H1 (cell line): Measurements from ENCODE around the gene ADARB2. TPM values are rescaled to one million over a fixed set of nuclear protein-coding genes. Genes with fewer than 3 reads are reported as not detected.

ENCODE experiments used
- CTCF ChIA-PET: fragments of 300-600 bp; sonication (Branson Sonifier 250); formaldehyde crosslinking; loops from one replicate; lab custom pipeline; 2021; ENCODE audit not compliant: partially characterized antibody; lab: Charles Lee
- POLR2A ChIA-PET: fragments of 300-600 bp; sonication (Branson Sonifier 250); formaldehyde crosslinking; loops from one replicate; lab custom pipeline; 2021; ENCODE audit warnings: inconsistent platforms; ENCODE audit not compliant: partially characterized antibody; lab: Charles Lee
- DNase-seq, 2 experiments: peaks; one replicate each; pipeline versions ENCODE4 v3.0.0 to v3.0.0-alpha.2; 2010 to 2022; ENCODE audit warnings: low spot score in 2 of 2, low read depth in 1 of 2, mixed read lengths in 1 of 2
- FAIRE-seq: peaks from 2 replicates; lab custom pipeline; 2011; peaks lifted over from hg19 to GRCh38; lab: Jason Lieb, UNC
- H2AFZ ChIP-seq: 2 replicates; pipeline ENCODE4 v1.8.1; 2012; ENCODE audit warnings: low read length, inconsistent platforms
- H2AK5ac ChIP-seq: 2 replicates; pipeline ENCODE4 v1.6.1; 2013; ENCODE audit warnings: low read depth, low read length
- H2BK120ac ChIP-seq: replicated peaks from 2 replicates; pipeline ENCODE3; 2013; ENCODE audit warnings: low read depth, low read length, inconsistent platforms
- H2BK12ac ChIP-seq: 2 replicates; pipeline ENCODE4 v1.6.1; 2013; ENCODE audit warnings: low read depth, low read length
- H2BK15ac ChIP-seq: 2 replicates; pipeline ENCODE4 v1.6.1; 2013; ENCODE audit warnings: low read length
- H2BK20ac ChIP-seq: 2 replicates; pipeline ENCODE4 v1.6.1; 2013; ENCODE audit warnings: low read length
- H2BK5ac ChIP-seq: 2 replicates; pipeline ENCODE4 v1.6.1; 2013; ENCODE audit warnings: low read depth, low read length
- H3K14ac ChIP-seq: 2 replicates; pipeline ENCODE4 v1.6.1; 2013; ENCODE audit warnings: inconsistent platforms; ENCODE audit not compliant: insufficient read length
- H3K18ac ChIP-seq: 2 replicates; pipeline ENCODE4 v1.6.1; 2013; ENCODE audit warnings: low read length; ENCODE audit errors: extremely low read depth
- H3K23ac ChIP-seq: 2 replicates; pipeline ENCODE4 v1.6.1; 2013; ENCODE audit warnings: inconsistent platforms; ENCODE audit not compliant: insufficient read length
- H3K23me2 ChIP-seq: 2 replicates; pipeline ENCODE4 v1.6.1; 2013; ENCODE audit warnings: low read depth, low read length
- H3K27ac ChIP-seq: 2 replicates; pipeline ENCODE4 v1.6.1; 2011; ENCODE audit warnings: low read depth, low read length, inconsistent platforms
- H3K27me3 ChIP-seq, 4 experiments: replicated peaks in 1 of 4; 1 replicate in 1 of 4; 2 replicates in 3 of 4; pipeline versions ENCODE4 v1.6.1 to v1.8.1; 2011 to 2013; ENCODE audit warnings: low read length in 3 of 4, mild to moderate bottlenecking in 3 of 4, inconsistent platforms in 2 of 4, mixed read lengths in 2 of 4, moderate library complexity in 1 of 4; ENCODE audit not compliant: control insufficient read depth in 3 of 4, insufficient read depth in 3 of 4; ENCODE audit errors: extremely low read depth in 1 of 4
- H3K36me3 ChIP-seq, 4 experiments: 2 replicates each; pipeline versions ENCODE4 v1.6.1 to v1.8.1; 2011 to 2013; ENCODE audit warnings: mild to moderate bottlenecking in 4 of 4, low read length in 3 of 4, moderate library complexity in 2 of 4, control low read depth in 1 of 4, inconsistent platforms in 1 of 4; ENCODE audit not compliant: insufficient read depth in 4 of 4, control insufficient read depth in 2 of 4
- H3K4ac ChIP-seq: replicated peaks from 2 replicates; pipeline ENCODE3; 2013; ENCODE audit warnings: low read length, low read depth, mixed read lengths, inconsistent platforms; ENCODE audit not compliant: insufficient read length
- H3K4me1 ChIP-seq, 4 experiments: replicated peaks in 1 of 4; 1 replicate in 1 of 4; 2 replicates in 3 of 4; pipeline versions ENCODE4 v1.6.1 to v1.8.1; 2011 to 2013; ENCODE audit warnings: low read length in 3 of 4, inconsistent platforms in 2 of 4, mixed read lengths in 1 of 4; ENCODE audit not compliant: insufficient read depth in 4 of 4, control insufficient read depth in 3 of 4
- H3K4me2 ChIP-seq, 2 experiments: 2 replicates each; pipeline versions ENCODE4 v1.6.1 to v1.8.1; 2011 to 2013; ENCODE audit warnings: low read depth in 2 of 2, low read length in 2 of 2, control low read depth in 1 of 2, inconsistent platforms in 1 of 2, mild to moderate bottlenecking in 1 of 2; ENCODE audit not compliant: insufficient read depth in 1 of 2
- H3K4me3 ChIP-seq, 4 experiments: fragments of 200-600, 300-600 bp in 1 of 4; sonication (generic), shearing (Covaris generic), sonication (Bioruptor Twin) in 1 of 4; 2 replicates each; pipeline versions ENCODE4 v1.5.1 to v1.8.1; 2011 to 2016; ENCODE audit warnings: low read length in 4 of 4, low read depth in 3 of 4, control low read depth in 2 of 4, inconsistent platforms in 2 of 4, mild to moderate bottlenecking in 2 of 4, mixed read lengths in 1 of 4, moderate library complexity in 1 of 4; ENCODE audit not compliant: insufficient read depth in 2 of 4; ENCODE audit errors: extremely low read depth in 1 of 4
- H3K56ac ChIP-seq: replicated peaks from 2 replicates; pipeline ENCODE3; 2013; ENCODE audit warnings: low read depth, mild to moderate bottlenecking, mixed read lengths, low read length, inconsistent platforms; ENCODE audit not compliant: insufficient read length
- H3K79me1 ChIP-seq: 2 replicates; pipeline ENCODE4 v1.6.1; 2013; ENCODE audit warnings: low read depth, low read length, control low read depth
- H3K79me2 ChIP-seq, 2 experiments: 2 replicates each; pipeline versions ENCODE4 v1.6.1 to v1.8.1; 2012 to 2013; ENCODE audit warnings: low read length in 2 of 2, mild to moderate bottlenecking in 2 of 2, inconsistent platforms in 1 of 2; ENCODE audit not compliant: insufficient read depth in 2 of 2, control insufficient read depth in 1 of 2
- H3K9ac ChIP-seq, 4 experiments: replicated peaks in 1 of 4; 1 replicate in 1 of 4; 2 replicates in 3 of 4; pipeline versions ENCODE4 v1.6.1 to v1.8.1; 2011 to 2013; ENCODE audit warnings: low read depth in 3 of 4, low read length in 3 of 4, control low read depth in 2 of 4, mild to moderate bottlenecking in 2 of 4, moderate library complexity in 2 of 4, inconsistent platforms in 1 of 4; ENCODE audit errors: extremely low read depth in 1 of 4
- H3K9me3 ChIP-seq, 2 experiments: 2 replicates each; pipeline versions ENCODE4 v1.6.1 to v1.8.1; 2012 to 2013; ENCODE audit warnings: mild to moderate bottlenecking in 2 of 2, moderate library complexity in 2 of 2, control low read depth in 1 of 2, inconsistent platforms in 1 of 2, low read depth in 1 of 2, low read length in 1 of 2, mixed read lengths in 1 of 2; ENCODE audit not compliant: insufficient read depth in 2 of 2
- H4K20me1 ChIP-seq, 2 experiments: replicated peaks in 1 of 2; 2 replicates each; pipeline versions ENCODE3 to v1.8.1; 2011 to 2013; ENCODE audit warnings: inconsistent platforms in 2 of 2, low read length in 2 of 2, mild to moderate bottlenecking in 1 of 2; ENCODE audit not compliant: insufficient read depth in 2 of 2, control insufficient read depth in 1 of 2
- H4K5ac ChIP-seq: 2 replicates; pipeline ENCODE4 v1.6.1; 2013; ENCODE audit warnings: low read length, low read depth, mixed read lengths, inconsistent platforms; ENCODE audit not compliant: insufficient read length
- H4K8ac ChIP-seq: 2 replicates; pipeline ENCODE4 v1.8.0; 2013; ENCODE audit warnings: mild to moderate bottlenecking, moderate library complexity, low read length, inconsistent platforms; ENCODE audit not compliant: insufficient read depth; ENCODE audit errors: extremely low read depth
- H4K91ac ChIP-seq: replicated peaks from 2 replicates; pipeline ENCODE3; 2013; ENCODE audit warnings: low read length, mixed read lengths, inconsistent platforms; ENCODE audit not compliant: insufficient read length
- WGBS, 2 experiments: shearing (Covaris generic) in 1 of 2; methylation state at CpG; one replicate each; pipeline versions ENCODE4 v1.1.6 to v1.1.7; 2013 to 2015; ENCODE audit warnings: low lambda C conversion rate in 2 of 2, mixed read lengths in 2 of 2, inconsistent platforms in 1 of 2, low coverage in 1 of 2, missing lambda C conversion rate in 1 of 2; ENCODE audit not compliant: insufficient replicate concordance in 2 of 2, insufficient coverage in 1 of 2, insufficient read length in 1 of 2; ENCODE audit errors: extremely low coverage in 1 of 2, missing lambda C conversion rate in 1 of 2; 5-methylcytosine and 5-hydroxymethylcytosine counted together
- polyA plus RNA-seq, 7 experiments: library from polyadenylated mRNA; depleted of rRNA in 3 of 7; stranded (reverse) in 5 of 7; unstranded in 2 of 7; fragments of >200 nt in 5 of 7; fragments of 200-250 nt in 2 of 7; gene quantifications; 1 replicate in 5 of 7; 2 replicates in 1 of 7; 4 replicates in 1 of 7; pipeline versions ENCODE4 v1.2.1 to v1.2.3, GENCODE V29; 2011 to 2013; ENCODE audit warnings: missing spikeins in 2 of 7, mixed read lengths in 2 of 7
- total RNA-seq: library from RNA; stranded (reverse); fragmentation: NEBNext Ultra II Directional; extraction: Animal tissue kit (Norgen Biotek cat#: 25700); gene quantifications from 2 replicates; pipeline ENCODE4 v1.2.1, GENCODE V29; 2021

Gene ADARB2
- total and polyA plus RNA-seq, 2 of the 8 experiments (the other 6 are each of a cell fraction or from before 2014, with no cell fraction given): 2.2 to 2.8 TPM

DNA sequence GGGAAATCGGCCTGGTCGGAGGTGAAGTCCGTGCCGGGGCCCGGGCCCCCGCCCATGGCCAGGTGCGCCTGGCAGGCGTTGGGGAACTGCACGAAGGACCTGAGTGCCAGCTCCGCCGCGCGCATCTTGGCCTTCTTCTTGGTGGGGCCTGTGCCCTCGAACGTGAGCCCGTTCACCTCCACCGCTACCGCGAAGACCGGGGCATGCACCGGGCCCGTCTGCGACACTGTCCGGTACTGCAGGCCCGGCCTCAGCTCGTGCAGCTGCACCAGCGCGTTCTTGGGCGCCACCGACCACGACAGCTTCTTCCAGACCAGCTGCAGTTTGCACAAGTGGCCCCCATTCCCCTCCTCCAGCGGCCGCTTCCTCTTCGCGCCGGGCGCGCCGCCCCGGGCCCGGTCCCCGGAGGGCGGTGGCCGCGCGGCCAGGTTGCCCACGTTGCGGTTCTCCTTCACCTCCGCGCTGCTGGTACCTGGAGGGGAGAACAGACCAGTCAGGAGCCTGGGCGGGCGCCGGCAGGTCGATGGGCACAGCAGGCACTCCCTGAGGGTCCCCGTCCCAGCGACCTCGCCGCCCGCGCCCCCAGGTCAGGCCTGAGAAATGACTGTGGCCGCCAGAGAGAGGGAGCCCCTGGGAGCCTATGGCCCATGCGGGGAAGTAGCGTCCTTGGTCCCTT is 373.7 kb downstream of the ADARB2 start:
- Histone ChIP-seq H3K36me3 (no peaks in the 10 kb centered on the region), H3K4ac (no peak overlapping the region), H3K27ac (no peak overlapping the region), H2BK20ac (no peak overlapping the region), H3K4me2 (no peak overlapping the region), H2AK5ac (no peak overlapping the region), H3K23ac (no peak overlapping the region), H2BK12ac (peak overlapping the region; percentile 30; the same call in 1 of the 2 replicates), H3K27me3 (no peaks in the 10 kb centered on the region), H3K4me1 (peaks cover 3 to 13% (median 5%) of the 10 kb centered on the region in 4 experiments), H3K79me2 (no peaks in the 10 kb centered on the region), H3K23me2 (no peaks in the 10 kb centered on the region), H4K5ac (no peak overlapping the region), H3K14ac (no peak overlapping the region), H3K18ac (no peak overlapping the region), H3K79me1 (no peaks in the 10 kb centered on the region), H2BK120ac (no peak overlapping the region), H3K9ac (no peak overlapping the region), H3K4me3 (no peak overlapping the region), H3K9me3 (no peaks in the 10 kb centered on the region), H2BK15ac (no peak overlapping the region), H3K56ac (no peak overlapping the region), H2BK5ac (no peak overlapping the region), H4K91ac (no peak overlapping the region), H4K8ac (peak overlapping the region; percentile 11; the same call in 1 of the 2 replicates), H2AFZ (no peak overlapping the region), H4K20me1 (no peaks in the 10 kb centered on the region)
- ChIA-PET CTCF (interaction anchor here (1.8 kb wide), 1 partner anchor 58 kb away, joined by 5 read pairs; no protein-coding TSS in a partner anchor), POLR2A (no interaction called here)
- FAIRE-seq (no peak), DNase-seq (peak in 1 of 2 experiments; percentile 44)
- 92% methylated on average over 35 of the region's 63 CpGs; no CpG with 5 or more reads in 1 of the 2 experiments for WGBS, 2 experiments
